ENCODE results near the gene LMX1B. TPM values are rescaled to one million over a fixed set of nuclear protein-coding genes. Genes with fewer than 3 reads are reported as not detected.
"Not testable (repeated sequence)": the region's sequence is repeated elsewhere in the genome, so short reads cannot be mapped to it uniquely, and the experiment has no call there.

Gene LMX1B
- not detected for total RNA-seq
- not detected for polyA plus RNA-seq
- not detected for total RNA-seq

DNA sequence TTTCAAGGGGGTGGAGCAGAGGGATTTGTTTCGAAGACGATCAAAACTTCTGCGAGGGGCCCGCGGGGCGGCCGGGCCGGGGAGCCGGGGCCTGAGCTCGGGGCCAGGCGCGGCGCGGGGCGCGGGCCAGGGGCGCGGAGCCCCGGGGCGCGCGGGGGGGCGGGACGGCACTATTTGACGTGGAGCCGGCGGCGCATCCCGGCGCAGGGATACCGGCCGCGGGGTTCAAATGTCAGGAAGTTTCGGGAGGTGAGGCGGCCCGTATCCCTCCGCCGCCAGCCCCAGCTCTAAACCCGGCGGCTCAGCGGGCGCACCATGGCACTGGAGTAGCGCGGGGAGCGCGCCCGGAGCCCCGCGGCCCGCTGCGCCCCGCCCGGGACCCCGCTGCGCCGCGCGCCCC is at the start of gene LMX1B:
LMX1B (plus strand) TSS at position 278 of the 400 bp plus-strand sequence. CDS start 522 bp downstream, outside the sequence.
- intact Hi-C loops (cut with micrococcal nuclease): loop anchor here (2.0 to 5.0 kb wide), 2 partner anchors 77 to 169 kb away; no protein-coding TSS in a partner anchor
- H3K27ac Mint-ChIP-seq: peak within 1 kb of the TSS in 1 of 9 donors; percentile 74
- DNase-seq (no peak), ATAC-seq (no peak)
- H3K4me1 Mint-ChIP-seq: peaks cover 14 to 32% (median 24%) of the 10 kb centered on the region in 7 donors
- H3K36me3 Mint-ChIP-seq: peaks cover 0 to 1% (median 0%) of the 10 kb centered on the region in 5 donors
- peak within 1 kb of the TSS; percentile 62 to 88 (median 76) for H3K4me3 Mint-ChIP-seq
- POLR2A ChIA-PET: no interaction called here
- no peaks in the 10 kb centered on the region for H3K9me3 Mint-ChIP-seq
- H3K9me3 ChIP-seq (ENCODE audit: control insufficient read depth in 2 of 3, low read length in 3 of 3): no peaks in the 10 kb centered on the region
- H3K27me3 Mint-ChIP-seq: peaks cover 44 to 80% (median 60%) of the 10 kb centered on the region in 5 donors
- H3K27ac ChIP-seq (ENCODE audit: low read depth, low read length): no peak within 1 kb of the TSS
- peaks cover 10 to 18% of the 10 kb centered on the region in 2 donors for H3K27me3 ChIP-seq (ENCODE audit: control insufficient read depth in 2 of 2, insufficient read depth in 2 of 2, low read length in 2 of 2)
- CTCF ChIA-PET: no interaction called here
- H3K36me3 ChIP-seq (ENCODE audit: control insufficient read depth in 2 of 3, insufficient read depth in 3 of 3, low read length in 3 of 3): no peaks in the 10 kb centered on the region
- peaks cover 6 to 7% of the 10 kb centered on the region in 2 donors for H3K4me1 ChIP-seq (ENCODE audit: control insufficient read depth in 2 of 2, insufficient read depth in 2 of 2, low read length in 2 of 2)
- no peak within 1 kb of the TSS for H3K4me3 ChIP-seq (ENCODE audit: low read length)

DNA sequence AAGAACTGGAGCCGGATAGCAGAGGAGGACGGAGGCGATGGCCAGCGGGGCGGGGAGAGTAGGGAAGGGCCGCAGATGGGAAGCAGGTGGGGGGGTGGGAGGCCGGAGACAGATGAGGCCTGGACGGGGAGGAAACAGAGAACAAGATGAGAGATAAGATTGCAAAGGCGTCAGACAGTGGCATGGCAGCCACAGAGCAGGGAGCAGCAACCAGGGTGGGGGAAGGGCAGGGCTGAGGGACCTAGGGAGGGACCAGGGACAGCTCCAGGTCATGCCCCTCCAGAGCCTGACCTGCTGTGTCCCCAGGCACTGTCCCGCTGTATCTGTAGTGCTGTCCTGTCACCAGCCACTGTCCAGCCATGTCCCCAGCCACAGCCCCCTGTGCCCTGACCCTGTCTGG is 49.6 kb upstream of the LMX1B start:
- Histone ChIP-seq H3K4me1 (ENCODE audit: control insufficient read depth in 2 of 2, insufficient read depth in 2 of 2, low read length in 2 of 2) (no peaks in the 10 kb centered on the region), H3K9me3 (ENCODE audit: control insufficient read depth in 2 of 3, low read length in 3 of 3) (no peaks in the 10 kb centered on the region), H3K36me3 (ENCODE audit: control insufficient read depth in 2 of 3, insufficient read depth in 3 of 3, low read length in 3 of 3) (no peaks in the 10 kb centered on the region), H3K27me3 (ENCODE audit: control insufficient read depth in 2 of 2, insufficient read depth in 2 of 2, low read length in 2 of 2) (no peaks in the 10 kb centered on the region), H3K27ac (ENCODE audit: low read depth, low read length) (no peak overlapping the region), H3K4me3 (ENCODE audit: low read length) (no peak overlapping the region)
- ChIA-PET CTCF (no interaction called here), POLR2A (no interaction called here)
- peak overlapping the region in 1 of 9 donors; percentile 33 for H3K27ac Mint-ChIP-seq
- H3K4me3 Mint-ChIP-seq: no peak overlapping the region
- DNase-seq (no peak), ATAC-seq (no peak)
- no peaks in the 10 kb centered on the region for H3K9me3 Mint-ChIP-seq
- peaks cover 29 to 38% (median 36%) of the 10 kb centered on the region in 5 donors for H3K27me3 Mint-ChIP-seq
- H3K4me1 Mint-ChIP-seq: no peaks in the 10 kb centered on the region
- no peaks in the 10 kb centered on the region for H3K36me3 Mint-ChIP-seq
- intact Hi-C loops (cut with micrococcal nuclease): no loop called here

DNA sequence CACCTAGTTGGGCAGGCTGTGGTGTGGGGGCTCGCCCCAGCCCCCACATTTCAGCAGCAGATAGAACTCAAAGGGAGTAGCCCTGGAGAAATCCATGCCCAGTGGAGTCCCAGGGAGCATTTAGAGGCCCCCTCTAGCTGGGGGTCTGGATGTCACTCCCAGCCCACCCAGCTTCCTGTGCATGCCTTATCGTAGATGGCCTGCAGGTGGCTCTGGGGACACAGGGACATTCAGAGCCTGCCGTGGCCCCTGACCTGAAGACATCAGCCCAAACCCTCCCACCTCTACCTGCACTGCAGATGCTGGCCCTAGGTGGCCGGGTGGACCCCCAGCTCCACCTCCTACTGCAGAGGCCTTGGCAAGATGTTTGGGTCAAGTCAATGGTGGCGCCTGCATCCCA is 49.0 kb upstream of the LMX1B start:
- Mint-ChIP-seq H3K27ac (no peak overlapping the region), H3K4me3 (no peak overlapping the region), H3K27me3 (peaks cover 23 to 36% (median 32%) of the 10 kb centered on the region in 5 donors), H3K4me1 (no peaks in the 10 kb centered on the region), H3K9me3 (no peaks in the 10 kb centered on the region), H3K36me3 (no peaks in the 10 kb centered on the region)
- intact Hi-C loops (cut with micrococcal nuclease): no loop called here
- no peaks in the 10 kb centered on the region for H3K4me1 ChIP-seq (ENCODE audit: control insufficient read depth in 2 of 2, insufficient read depth in 2 of 2, low read length in 2 of 2)
- no peak overlapping the region for H3K4me3 ChIP-seq (ENCODE audit: low read length)
- ATAC-seq: no peak
- CTCF ChIA-PET: no interaction called here
- POLR2A ChIA-PET: no interaction called here
- H3K9me3 ChIP-seq (ENCODE audit: control insufficient read depth in 2 of 3, low read length in 3 of 3): no peaks in the 10 kb centered on the region
- H3K36me3 ChIP-seq (ENCODE audit: control insufficient read depth in 2 of 3, insufficient read depth in 3 of 3, low read length in 3 of 3): no peaks in the 10 kb centered on the region
- no peaks in the 10 kb centered on the region for H3K27me3 ChIP-seq (ENCODE audit: control insufficient read depth in 2 of 2, insufficient read depth in 2 of 2, low read length in 2 of 2)
- DNase-seq: no peak
- H3K27ac ChIP-seq (ENCODE audit: low read depth, low read length): no peak overlapping the region

DNA sequence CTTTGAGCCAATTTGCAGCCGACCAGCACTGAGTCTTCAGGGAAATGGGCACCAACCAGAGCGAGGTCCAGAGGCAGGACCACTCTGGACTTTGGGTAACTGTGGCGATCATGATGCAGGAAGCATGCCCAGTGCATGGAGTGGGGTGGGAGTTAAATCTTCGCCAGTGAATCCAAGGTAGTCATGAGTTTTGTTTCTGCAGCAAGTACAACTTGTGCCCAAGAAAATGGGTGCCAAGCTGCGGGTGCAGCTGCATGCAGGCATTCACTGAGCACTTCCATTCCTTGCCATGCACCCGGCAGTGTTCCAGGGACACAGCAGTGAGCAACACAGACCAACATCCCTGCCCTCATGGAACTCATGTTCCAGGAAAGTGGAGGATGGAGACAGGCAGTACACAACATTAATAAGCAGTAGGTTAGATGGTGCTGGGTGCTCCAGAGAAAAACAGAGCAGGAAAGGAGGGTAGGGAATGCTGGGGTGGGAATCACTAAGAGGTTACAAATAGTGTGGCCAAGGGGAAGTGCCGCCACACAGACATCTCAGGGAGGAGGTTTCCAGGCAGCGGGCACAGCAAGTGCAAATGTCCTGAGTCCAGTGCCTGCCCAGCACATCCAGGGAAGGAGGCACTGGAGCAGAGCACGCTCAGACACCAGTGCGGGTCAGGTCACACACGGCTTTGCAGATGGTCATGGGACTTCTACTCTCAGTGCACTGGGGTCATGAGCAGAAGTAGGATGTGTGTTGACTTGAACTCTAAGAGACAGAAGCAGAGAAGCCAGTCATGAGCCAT is 48.2 kb upstream of the LMX1B start:
- no peaks in the 10 kb centered on the region for H3K36me3 Mint-ChIP-seq
- no peaks in the 10 kb centered on the region for H3K9me3 Mint-ChIP-seq
- no peaks in the 10 kb centered on the region for H3K27me3 ChIP-seq (ENCODE audit: control insufficient read depth in 2 of 2, insufficient read depth in 2 of 2, low read length in 2 of 2)
- H3K4me3 ChIP-seq (ENCODE audit: low read length): no peak overlapping the region
- intact Hi-C loops (cut with micrococcal nuclease): no loop called here
- no peak overlapping the region for H3K27ac ChIP-seq (ENCODE audit: low read depth, low read length)
- CTCF ChIA-PET: no interaction called here
- no peaks in the 10 kb centered on the region for H3K4me1 ChIP-seq (ENCODE audit: control insufficient read depth in 2 of 2, insufficient read depth in 2 of 2, low read length in 2 of 2)
- POLR2A ChIA-PET: no interaction called here
- no peaks in the 10 kb centered on the region for H3K4me1 Mint-ChIP-seq
- no peaks in the 10 kb centered on the region for H3K9me3 ChIP-seq (ENCODE audit: control insufficient read depth in 2 of 3, low read length in 3 of 3)
- H3K27ac Mint-ChIP-seq: no peak overlapping the region
- H3K4me3 Mint-ChIP-seq: no peak overlapping the region
- H3K27me3 Mint-ChIP-seq: peaks cover 19 to 36% (median 29%) of the 10 kb centered on the region in 5 donors
- ATAC-seq (no peak), DNase-seq (no peak)
- H3K36me3 ChIP-seq (ENCODE audit: control insufficient read depth in 2 of 3, insufficient read depth in 3 of 3, low read length in 3 of 3): no peaks in the 10 kb centered on the region

DNA sequence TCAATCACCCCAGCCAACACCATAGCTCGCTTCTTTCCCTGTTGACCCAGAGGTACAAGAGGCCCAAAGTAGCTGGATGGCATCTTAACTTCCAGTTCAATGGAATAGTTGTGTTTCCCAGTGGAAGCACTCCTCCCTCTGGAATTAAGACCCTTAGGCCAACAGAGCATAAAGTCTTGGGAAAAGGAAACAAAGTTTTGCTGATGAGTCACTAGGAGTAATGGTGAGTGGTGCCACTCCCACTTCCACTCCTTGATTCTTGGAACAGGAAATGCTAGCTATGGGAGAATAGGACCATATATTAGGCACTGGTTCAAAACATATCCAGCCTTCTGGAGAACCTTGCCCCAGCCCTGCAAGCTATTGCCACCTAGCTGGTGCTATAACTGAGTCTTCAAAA is 44.7 kb upstream of the LMX1B start:
- Mint-ChIP-seq H3K4me1 (no peaks in the 10 kb centered on the region), H3K4me3 (no peak overlapping the region), H3K36me3 (no peaks in the 10 kb centered on the region), H3K27ac (no peak overlapping the region), H3K27me3 (peaks cover 9 to 30% (median 18%) of the 10 kb centered on the region in 5 donors), H3K9me3 (no peaks in the 10 kb centered on the region)
- H3K27me3 ChIP-seq (ENCODE audit: control insufficient read depth in 2 of 2, insufficient read depth in 2 of 2, low read length in 2 of 2): no peaks in the 10 kb centered on the region
- no peak overlapping the region for H3K27ac ChIP-seq (ENCODE audit: low read depth, low read length)
- no peaks in the 10 kb centered on the region for H3K9me3 ChIP-seq (ENCODE audit: control insufficient read depth in 2 of 3, low read length in 3 of 3)
- H3K36me3 ChIP-seq (ENCODE audit: control insufficient read depth in 2 of 3, insufficient read depth in 3 of 3, low read length in 3 of 3): no peaks in the 10 kb centered on the region
- intact Hi-C loops (cut with micrococcal nuclease): no loop called here
- DNase-seq (no peak), ATAC-seq (no peak)
- no peaks in the 10 kb centered on the region for H3K4me1 ChIP-seq (ENCODE audit: control insufficient read depth in 2 of 2, insufficient read depth in 2 of 2, low read length in 2 of 2)
- ChIA-PET POLR2A (no interaction called here), CTCF (interaction anchor here (1.0 kb wide), 1 partner anchor 70 kb away, joined by 3 read pairs; no protein-coding TSS in a partner anchor)
- no peak overlapping the region for H3K4me3 ChIP-seq (ENCODE audit: low read length)

DNA sequence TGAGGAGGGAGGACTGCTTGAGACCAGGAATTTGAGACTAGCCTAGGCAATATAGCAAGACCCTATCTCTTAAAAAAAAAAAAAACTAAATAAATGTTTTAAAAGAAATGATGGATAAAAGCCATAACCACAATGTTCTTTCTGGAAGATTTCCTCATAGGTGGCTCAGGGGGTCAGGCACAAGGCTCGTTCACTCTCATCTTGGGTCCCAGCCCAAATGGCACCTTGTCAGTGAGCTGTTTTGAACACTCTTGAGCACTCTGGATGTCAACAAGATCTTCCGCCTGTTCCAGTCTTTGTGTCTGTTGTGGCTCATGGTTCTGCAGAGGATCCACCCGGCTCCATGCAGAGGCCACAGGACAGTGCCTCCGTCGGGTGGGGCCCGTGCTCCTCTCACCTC is 35.7 kb upstream of the LMX1B start:
- Mint-ChIP-seq H3K4me3 (no peak overlapping the region), H3K27ac (no peak overlapping the region), H3K9me3 (no peaks in the 10 kb centered on the region), H3K36me3 (no peaks in the 10 kb centered on the region), H3K27me3 (peaks cover 5 to 37% (median 12%) of the 10 kb centered on the region in 5 donors), H3K4me1 (no peaks in the 10 kb centered on the region)
- Histone ChIP-seq H3K27ac (ENCODE audit: low read depth, low read length) (no peak overlapping the region), H3K4me3 (ENCODE audit: low read length) (no peak overlapping the region), H3K36me3 (ENCODE audit: control insufficient read depth in 2 of 3, insufficient read depth in 3 of 3, low read length in 3 of 3) (no peaks in the 10 kb centered on the region), H3K27me3 (ENCODE audit: control insufficient read depth in 2 of 2, insufficient read depth in 2 of 2, low read length in 2 of 2) (no peaks in the 10 kb centered on the region), H3K9me3 (ENCODE audit: control insufficient read depth in 2 of 3, low read length in 3 of 3) (no peaks in the 10 kb centered on the region), H3K4me1 (ENCODE audit: control insufficient read depth in 2 of 2, insufficient read depth in 2 of 2, low read length in 2 of 2) (no peaks in the 10 kb centered on the region)
- DNase-seq (no peak), ATAC-seq (no peak)
- POLR2A ChIA-PET: no interaction called here
- CTCF ChIA-PET: no interaction called here
- intact Hi-C loops (cut with micrococcal nuclease): no loop called here

DNA sequence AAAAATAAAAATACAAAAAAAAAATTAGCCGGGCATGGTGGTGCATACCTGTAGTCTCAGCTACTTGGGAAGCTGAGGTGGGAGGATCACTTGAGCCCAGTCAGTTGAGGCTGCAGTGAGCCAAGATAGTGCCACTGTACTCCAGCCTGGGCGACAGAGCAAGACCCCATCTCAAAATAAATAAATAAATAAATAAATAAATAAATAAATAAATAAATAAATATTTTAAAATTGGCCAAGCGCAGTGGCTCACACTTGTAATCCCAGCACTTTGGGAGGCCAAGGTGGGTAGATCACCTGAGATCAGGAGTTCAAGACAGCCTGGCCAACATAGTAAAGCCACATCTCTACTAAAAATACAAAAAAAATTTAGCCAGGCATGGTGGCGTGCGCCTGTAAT is 33.4 kb upstream of the LMX1B start:
- intact Hi-C loops (cut with micrococcal nuclease); H3K9me3 ChIP-seq (ENCODE audit: control insufficient read depth in 2 of 3, low read length in 3 of 3); DNase-seq; H3K27ac ChIP-seq (ENCODE audit: low read depth, low read length); H3K27ac Mint-ChIP-seq; H3K4me3 ChIP-seq (ENCODE audit: low read length); H3K36me3 Mint-ChIP-seq; ATAC-seq; H3K9me3 Mint-ChIP-seq; H3K36me3 ChIP-seq (ENCODE audit: control insufficient read depth in 2 of 3, insufficient read depth in 3 of 3, low read length in 3 of 3); H3K4me1 Mint-ChIP-seq; H3K4me1 ChIP-seq (ENCODE audit: control insufficient read depth in 2 of 2, insufficient read depth in 2 of 2, low read length in 2 of 2); POLR2A ChIA-PET; H3K4me3 Mint-ChIP-seq; H3K27me3 ChIP-seq (ENCODE audit: control insufficient read depth in 2 of 2, insufficient read depth in 2 of 2, low read length in 2 of 2); CTCF ChIA-PET: not testable (repeated sequence)
- peaks cover 5 to 50% (median 17%) of the 10 kb centered on the region in 5 donors for H3K27me3 Mint-ChIP-seq

All from naive thymus-derived CD4-positive, alpha-beta T cell (primary cell).